HL-60 (cell line): ENCODE data around the gene KRTAP4-7.

Experiments used
- DNase-seq, 2 experiments: peaks; one replicate each; pipeline ENCODE4 v3.0.0-alpha.2; 2010 to 2020; ENCODE audit warnings: low read depth in 1 of 2, low spot score in 1 of 2
- H3K27ac ChIP-seq: fragments of 250-450 bp; sonication (Bioruptor Pico); replicated peaks from 2 replicates; pipeline ENCODE4 v1.5.1; 2020; ENCODE audit warnings: mild to moderate bottlenecking, moderate library complexity
- H3K27me3 ChIP-seq: fragments of 250-450 bp; sonication (Bioruptor Pico); 2 replicates; pipeline ENCODE4 v1.5.1; 2021; ENCODE audit warnings: mild to moderate bottlenecking, moderate library complexity; ENCODE audit not compliant: insufficient read depth, poor library complexity, severe bottlenecking
- H3K4me3 ChIP-seq: replicated peaks from 2 replicates; pipeline ENCODE4 v1.5.1; 2011; ENCODE audit warnings: mild to moderate bottlenecking, control low read depth, low read length; ENCODE audit not compliant: insufficient read depth
- CTCF ChIP-seq: IDR thresholded peaks from one replicate; pipeline ENCODE4 v1.5.1; 2011; ENCODE audit warnings: low read length, control low read depth, inconsistent platforms; ENCODE audit not compliant: insufficient read depth
- GABPA ChIP-seq: IDR thresholded peaks from 2 replicates; pipeline ENCODE4 v1.6.1; 2012; ENCODE audit warnings: low read depth
- POLR2AphosphoS5 ChIP-seq: IDR thresholded peaks from 2 replicates; pipeline ENCODE4 v1.6.1; 2012; ENCODE audit warnings: low read depth
- REST ChIP-seq: IDR thresholded peaks from 2 replicates; pipeline ENCODE4 v1.6.1; 2012; ENCODE audit warnings: low read depth; ENCODE audit not compliant: insufficient replicate concordance
- SPI1 ChIP-seq: IDR thresholded peaks from 2 replicates; pipeline ENCODE4 v1.6.1; 2012; ENCODE audit warnings: low read depth, mild to moderate bottlenecking, borderline replicate concordance

KRTAP4-7 gene

GRCh38 chr17:41131979-41132378 is 48.0 kb downstream of the KRTAP4-7 start:
- H3K27ac ChIP-seq = no peak overlapping the region
- no peak overlapping the region for H3K4me3 ChIP-seq
- H3K27me3 ChIP-seq = no peaks in the 10 kb centered on the region
- TF ChIP-seq REST (no peak), POLR2AphosphoS5 (no peak), CTCF (no peak), GABPA (no peak), SPI1 (no peak)
- no peak for DNase-seq

GRCh38 chr17:41133880-41134735 is 50.2 kb downstream of the KRTAP4-7 start:
- Histone ChIP-seq H3K27ac (no peak overlapping the region), H3K27me3 (no peaks in the 10 kb centered on the region), H3K4me3 (no peak overlapping the region)
- DNase-seq = no peak
- TF ChIP-seq REST (no peak), GABPA (no peak), CTCF (no peak)
